Measurements from ENCODE around the gene RIPK1. TPM values are rescaled to one million over a fixed set of nuclear protein-coding genes. Genes with fewer than 3 reads are reported as not detected.

Gene RIPK1
- total and polyA plus RNA-seq, 2 of the 8 experiments (the other 6 are each of a cell fraction or from before 2014, with no cell fraction given): 5.9 to 22.9 TPM

DNA sequence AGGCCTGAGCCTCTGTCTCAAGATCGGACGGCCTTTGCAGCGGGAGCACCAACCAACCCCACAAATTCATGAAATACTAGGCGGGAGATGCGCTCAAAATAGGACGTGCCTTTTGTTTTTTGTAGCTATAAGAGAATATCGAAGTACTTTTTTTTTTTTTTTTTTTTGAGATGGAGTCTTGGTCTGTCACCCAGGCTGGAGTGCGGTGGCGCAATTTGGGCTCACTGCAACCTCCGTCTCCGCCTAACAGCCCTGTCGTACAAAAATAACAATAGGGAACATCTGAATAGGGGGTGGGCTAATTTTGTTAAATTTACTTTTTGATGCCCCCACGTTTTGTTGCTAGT lies 94.9 kb downstream of the RIPK1 start:
- Histone ChIP-seq H2AFZ (ENCODE audit: low read length) (no peak overlapping the region), H4K91ac (replicated peaks; ENCODE audit: insufficient read length, low read length) (peak overlapping the region; percentile 48), H2BK20ac (ENCODE audit: low read length) (peak overlapping the region; percentile 24), H2BK5ac (ENCODE audit: low read depth, low read length) (no peak overlapping the region; the same call in 1 of the 2 replicates), H2BK15ac (ENCODE audit: low read length) (no peak overlapping the region), H3K4me2 (ENCODE audit: insufficient read depth in 1 of 2, low read depth in 2 of 2, low read length in 2 of 2) (peak overlapping the region; percentile 64 to 85), H3K9ac (replicated peaks in 1 of 4; ENCODE audit: extremely low read depth in 1 of 4, low read depth in 3 of 4, low read length in 3 of 4) (no peak overlapping the region), H2BK120ac (replicated peaks; ENCODE audit: low read depth, low read length) (no peak overlapping the region), H3K56ac (replicated peaks; ENCODE audit: insufficient read length, low read depth, low read length) (no peak overlapping the region), H3K4me3 (ENCODE audit: extremely low read depth in 1 of 4, insufficient read depth in 2 of 4, low read depth in 3 of 4, low read length in 4 of 4) (peak overlapping the region; percentile 19 to 83 (median 32); a peak in 6 of 8 replicates), H3K23ac (ENCODE audit: insufficient read length) (no peak overlapping the region), H2BK12ac (ENCODE audit: low read depth, low read length) (no peak overlapping the region), H3K9me3 (ENCODE audit: insufficient read depth in 2 of 2, low read depth in 1 of 2, low read length in 1 of 2) (no peaks in the 10 kb centered on the region), H4K20me1 (replicated peaks in 1 of 2; ENCODE audit: control insufficient read depth in 1 of 2, insufficient read depth in 2 of 2, low read length in 2 of 2) (no peaks in the 10 kb centered on the region), H2AK5ac (ENCODE audit: low read depth, low read length) (no peak overlapping the region), H3K27ac (ENCODE audit: low read depth, low read length) (no peak overlapping the region), H3K36me3 (ENCODE audit: control insufficient read depth in 2 of 4, insufficient read depth in 4 of 4, low read length in 3 of 4) (no peaks in the 10 kb centered on the region), H3K18ac (ENCODE audit: extremely low read depth, low read length) (no peak overlapping the region), H3K79me2 (ENCODE audit: control insufficient read depth in 1 of 2, insufficient read depth in 2 of 2, low read length in 2 of 2) (no peaks in the 10 kb centered on the region), H4K8ac (ENCODE audit: extremely low read depth, insufficient read depth, low read length) (no peak overlapping the region), H3K14ac (ENCODE audit: insufficient read length) (no peak overlapping the region), H3K4ac (replicated peaks; ENCODE audit: insufficient read length, low read depth, low read length) (no peak overlapping the region), H3K4me1 (replicated peaks in 1 of 4; ENCODE audit: control insufficient read depth in 3 of 4, insufficient read depth in 4 of 4, low read length in 3 of 4) (peaks cover 14 to 49% (median 40%) of the 10 kb centered on the region in 4 experiments), H4K5ac (ENCODE audit: insufficient read length, low read depth, low read length) (peak overlapping the region; percentile 75), H3K79me1 (ENCODE audit: low read depth, low read length) (no peaks in the 10 kb centered on the region), H3K27me3 (replicated peaks in 1 of 4; ENCODE audit: control insufficient read depth in 3 of 4, extremely low read depth in 1 of 4, insufficient read depth in 3 of 4, low read length in 3 of 4) (no peaks in the 10 kb centered on the region), H3K23me2 (ENCODE audit: low read depth, low read length) (peaks cover 11% of the 10 kb centered on the region; the same call in 1 of the 2 replicates)
- POLR2A ChIA-PET (ENCODE audit: partially characterized antibody): interaction anchor here (1.0 to 6.8 kb wide), 11 partner anchors 11 to 68 kb away, joined by 3 to 58 read pairs (median 6); partner anchors contain the start of gene TUBB2B
- CTCF ChIA-PET (ENCODE audit: partially characterized antibody): interaction anchor here (0.6 to 3.7 kb wide), 11 partner anchors 14 to 88 kb away, joined by 3 to 17 read pairs (median 6); partner anchors contain the start of gene TUBB2B
- DNase-seq (ENCODE audit: low read depth in 1 of 2, low spot score in 2 of 2): no peak
- 26% methylated on average over 13 of the region's 13 CpGs; no CpG with 5 or more reads in 1 of the 2 experiments for WGBS, 2 experiments (ENCODE audit: extremely low coverage in 1 of 2, insufficient coverage in 1 of 2, insufficient read length in 1 of 2, insufficient replicate concordance in 2 of 2, low coverage in 1 of 2, low lambda C conversion rate in 2 of 2, missing lambda C conversion rate in 1 of 2)
- FAIRE-seq: no peak
- TF ChIP-seq KDM1A (IDR thresholded peaks at IDR 0.05; ENCODE audit: borderline replicate concordance, low read length): no peak
- no peak for TF ChIP-seq JUN (IDR thresholded peaks at IDR 0.05; ENCODE audit: low read depth, low read length)
- TF ChIP-seq SAP30 (IDR thresholded peaks at IDR 0.05; ENCODE audit: insufficient read depth, insufficient replicate concordance, low read length): no peak
- TF ChIP-seq ZNF274 (IDR thresholded peaks at IDR 0.05; ENCODE audit: borderline replicate concordance, extremely low read depth, low read length): no peak
- TF ChIP-seq BRCA1 (IDR thresholded peaks at IDR 0.05; ENCODE audit: low read depth, low read length): no peak
- TF ChIP-seq, protein P1, sequence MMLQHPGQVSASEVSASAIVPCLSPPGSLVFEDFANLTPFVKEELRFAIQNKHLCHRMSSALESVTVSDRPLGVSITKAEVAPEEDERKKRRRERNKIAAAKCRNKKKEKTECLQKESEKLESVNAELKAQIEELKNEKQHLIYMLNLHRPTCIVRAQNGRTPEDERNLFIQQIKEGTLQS (IDR thresholded peaks at IDR 0.05; ENCODE audit: insufficient read depth, low read depth, low read length): no peak
- no peak for TF ChIP-seq ASH2L (IDR thresholded peaks at IDR 0.05; ENCODE audit: low read length)
- no peak for TF ChIP-seq BACH1 (IDR thresholded peaks at IDR 0.05; ENCODE audit: low read length)
- no peak for TF ChIP-seq YY1 (IDR thresholded peaks at IDR 0.05; ENCODE audit: low read depth, low read length)
- no peak for TF ChIP-seq JUND (IDR thresholded peaks at IDR 0.05; ENCODE audit: low read length)
- TF ChIP-seq SIX5 (IDR thresholded peaks at IDR 0.05; ENCODE audit: low read depth, low read length): no peak
- TF ChIP-seq RBBP5 (IDR thresholded peaks at IDR 0.05; ENCODE audit: borderline replicate concordance, low read depth, low read length): no peak
- no peak for TF ChIP-seq RAD21 (IDR thresholded peaks at IDR 0.05 in 1 of 2, conservative IDR thresholded peaks at IDR 0.05 in 1 of 2; ENCODE audit: low read depth in 2 of 2, low read length in 2 of 2)
- TF ChIP-seq PHF8 (conservative IDR thresholded peaks at IDR 0.05; ENCODE audit: low read depth, low read length): no peak
